ENCODE measurements around the gene CD2BP2. TPM values are rescaled to one million over a fixed set of nuclear protein-coding genes. Genes with fewer than 3 reads are reported as not detected.
"Not testable (repeated sequence)": the region's sequence is repeated elsewhere in the genome, so short reads cannot be mapped to it uniquely, and the experiment has no call there.

The CD2BP2 gene
- total and polyA plus RNA-seq, 8 donors, result 24.8 to 36.5 (median 30.7) TPM

DNA sequence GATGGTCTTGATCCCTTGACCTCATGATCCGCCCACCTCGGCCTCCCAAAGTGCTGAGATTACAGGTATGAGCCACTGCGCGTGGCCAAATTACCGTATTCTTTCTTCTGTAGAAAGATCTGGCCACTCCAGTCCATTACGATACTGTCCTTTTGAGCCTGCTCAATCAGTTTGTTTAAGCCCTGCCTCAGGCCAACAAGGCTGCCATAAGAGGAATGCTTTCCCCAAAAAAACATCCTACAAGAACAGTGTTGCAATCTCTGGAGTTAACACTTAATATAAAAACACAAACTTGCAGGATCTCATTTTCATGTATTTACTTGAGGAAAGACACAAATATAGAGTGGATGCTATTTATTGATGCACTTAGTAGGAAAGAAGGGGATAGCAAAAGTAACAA, 30.9 kb downstream of the CD2BP2 start:
- FAIRE-seq; H3K27me3 ChIP-seq; H3K36me3 ChIP-seq; H3K4me1 ChIP-seq; intact Hi-C loops (cut with DNase I); H3K27ac ChIP-seq; H3K9me3 ChIP-seq; DNase-seq; H3K4me3 ChIP-seq; ATAC-seq: not testable (repeated sequence)
- WGBS, 2 donors, result 89 to 96% methylated on average over 6 of the region's 6 CpGs

DNA sequence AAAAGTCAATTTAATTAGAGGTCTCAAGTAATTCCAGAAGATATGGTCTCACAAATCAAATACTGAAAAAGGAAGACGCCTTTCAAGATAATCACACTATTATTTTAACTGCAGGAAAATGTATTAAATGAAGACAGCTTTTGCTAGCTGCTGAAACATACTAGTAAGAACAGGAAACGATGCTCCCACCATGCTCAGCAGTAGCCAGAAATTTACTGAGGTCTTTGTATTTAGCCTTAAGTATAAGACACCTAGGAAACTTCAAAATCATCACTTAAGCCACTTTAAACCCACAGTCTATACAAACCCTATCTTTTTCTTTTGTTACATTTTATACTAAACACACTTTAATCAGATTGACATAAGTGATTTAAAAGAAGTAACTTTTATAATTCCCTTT, 36.5 kb downstream of the CD2BP2 start:
- H3K4me3 ChIP-seq; H3K36me3 ChIP-seq; ATAC-seq; DNase-seq; H3K27ac ChIP-seq; intact Hi-C loops (cut with DNase I); H3K27me3 ChIP-seq; H3K9me3 ChIP-seq; FAIRE-seq; H3K4me1 ChIP-seq: not testable (repeated sequence)
- 77 to 85% methylated on average over 2 of the region's 2 CpGs for WGBS, 2 donors

DNA sequence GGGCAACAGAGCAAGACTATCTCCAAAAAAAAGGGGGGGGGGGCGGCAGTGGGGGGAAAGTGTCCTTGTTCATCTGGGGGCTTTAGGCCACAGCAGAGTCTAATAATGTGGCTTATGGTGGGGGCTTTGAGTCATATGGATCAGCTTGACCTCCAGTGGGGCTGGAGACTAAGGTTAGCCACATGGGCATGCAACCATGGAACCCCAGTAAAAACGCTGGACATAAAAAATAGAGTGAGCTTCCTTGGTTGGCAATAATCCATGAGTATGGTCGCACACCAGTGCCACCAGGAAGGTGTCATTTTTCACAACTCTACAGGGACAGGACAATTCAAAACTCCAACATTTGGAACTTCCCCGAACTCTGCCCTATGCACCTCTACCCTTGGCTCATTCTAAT, 44.2 kb downstream of the CD2BP2 start:
- H3K4me1 ChIP-seq; intact Hi-C loops (cut with DNase I); FAIRE-seq; H3K27me3 ChIP-seq; DNase-seq; ATAC-seq; H3K27ac ChIP-seq; H3K9me3 ChIP-seq; H3K4me3 ChIP-seq; H3K36me3 ChIP-seq: not testable (repeated sequence)
- WGBS, 2 donors, result 79% methylated on average over 2 to 3 of the region's 4 CpGs

DNA sequence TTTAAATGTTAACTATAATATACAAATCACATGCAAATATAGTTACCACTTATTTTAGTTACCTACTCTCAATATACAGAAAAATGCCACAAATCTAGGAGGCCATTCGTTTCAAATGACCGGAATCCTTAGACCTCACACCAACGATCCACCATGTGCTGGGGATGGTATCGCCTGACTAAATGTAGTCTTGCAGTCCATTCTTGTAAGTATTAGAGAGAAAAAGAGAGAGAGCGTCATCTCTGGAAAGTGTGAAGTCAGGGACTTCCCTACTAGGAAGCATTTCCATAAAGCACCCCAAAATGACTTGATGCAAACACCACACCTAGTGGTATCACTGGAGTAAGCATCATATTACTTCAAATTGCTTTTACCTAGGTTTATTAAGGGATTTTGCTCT, 45.9 kb downstream of the CD2BP2 start:
- FAIRE-seq; H3K27ac ChIP-seq; intact Hi-C loops (cut with DNase I); H3K36me3 ChIP-seq; H3K27me3 ChIP-seq; ATAC-seq; H3K9me3 ChIP-seq; DNase-seq; H3K4me3 ChIP-seq; H3K4me1 ChIP-seq: not testable (repeated sequence)
- 94% methylated on average over 5 of the region's 5 CpGs for WGBS, 2 donors

Other genes starting within 250 kb of the CD2BP2 start
- 1 to 10 TPM in 4 of 6 donors, under 1 TPM in 2; 0.41 to 3.5 (median 1.3) TPM for gene GDPD3, start 241.8 kb downstream of the CD2BP2 start, total RNA-seq
- 1 to 10 TPM; 3.6 to 7.4 TPM for gene GDPD3, start 241.8 kb downstream of the CD2BP2 start, polyA plus RNA-seq
- 10 to 100 TPM; 19.8 to 34.1 (median 22.8) TPM for gene MAPK3, start 232.1 kb downstream of the CD2BP2 start, total RNA-seq
- gene MAPK3, start 232.1 kb downstream of the CD2BP2 start, polyA plus RNA-seq, result 10 to 100 TPM; 24.4 to 38.2 TPM
- 10 to 100 TPM in 3 of 6 donors, 1 to 10 TPM in 3; 2.1 to 26.4 (median 9.7) TPM for gene CORO1A, start 171.7 kb downstream of the CD2BP2 start, total RNA-seq
- 10 to 100 TPM; 12.2 to 14.9 TPM for gene CORO1A, start 171.7 kb downstream of the CD2BP2 start, polyA plus RNA-seq
- gene BOLA2B, start 161.6 kb downstream of the CD2BP2 start, total RNA-seq, result 10 to 100 TPM; 17.3 to 39.1 (median 30.6) TPM
- gene BOLA2B, start 161.6 kb downstream of the CD2BP2 start, polyA plus RNA-seq, result 100 to 1,000 TPM in 1 of 2 donors, 10 to 100 TPM in 1; 77.2 to 138 TPM
- gene SLX1A, start 161.4 kb downstream of the CD2BP2 start, total RNA-seq, result 10 to 100 TPM in 4 of 6 donors, 1 to 10 TPM in 2; 9.0 to 25.0 (median 14.0) TPM
- 10 to 100 TPM; 61.8 to 63.8 TPM for gene SLX1A, start 161.4 kb downstream of the CD2BP2 start, polyA plus RNA-seq
- 10 to 100 TPM in 1 of 6 donors, 1 to 10 TPM in 5; 1.0 to 14.7 (median 4.8) TPM for gene SULT1A3, start 156.1 kb downstream of the CD2BP2 start, total RNA-seq
- gene SULT1A3, start 156.1 kb downstream of the CD2BP2 start, polyA plus RNA-seq, result 100 to 1,000 TPM in 1 of 2 donors, 10 to 100 TPM in 1; 64.5 to 106 TPM
- 10 to 100 TPM in 1 of 6 donors, 1 to 10 TPM in 4, under 1 TPM in 1; 0.70 to 14.4 (median 5.3) TPM for gene NPIPB13, start 106.8 kb downstream of the CD2BP2 start, total RNA-seq
- 1 to 10 TPM; 6.9 to 10.0 TPM for gene NPIPB13, start 106.8 kb downstream of the CD2BP2 start, polyA plus RNA-seq
- 10 to 100 TPM; 14.5 to 23.3 (median 15.2) TPM for gene TBC1D10B, start 15.2 kb upstream of the CD2BP2 start, total RNA-seq
- 10 to 100 TPM; 26.9 to 28.2 TPM for gene TBC1D10B, start 15.2 kb upstream of the CD2BP2 start, polyA plus RNA-seq
- gene MYL11, start 19.5 kb upstream of the CD2BP2 start, total RNA-seq, result under 1 TPM in 3 of 6 donors, not detected in 3; 0.24 to 0.84 (median 0.38) TPM
- gene MYL11, start 19.5 kb upstream of the CD2BP2 start, polyA plus RNA-seq, result under 1 TPM; 0.30 to 0.31 TPM
- gene SEPTIN1, start 27.3 kb upstream of the CD2BP2 start, total RNA-seq, result 1 to 10 TPM in 5 of 6 donors, under 1 TPM in 1; 0.63 to 1.8 (median 1.2) TPM
- 1 to 10 TPM; 2.1 to 3.3 TPM for gene SEPTIN1, start 27.3 kb upstream of the CD2BP2 start, polyA plus RNA-seq
- 1 to 10 TPM; 4.0 to 6.5 (median 4.6) TPM for gene ZNF48, start 40.1 kb upstream of the CD2BP2 start, total RNA-seq
- gene ZNF48, start 40.1 kb upstream of the CD2BP2 start, polyA plus RNA-seq, result 1 to 10 TPM; 3.1 to 5.0 TPM
- 1 to 10 TPM; 1.5 to 5.0 (median 3.1) TPM for gene ZNF771, start 52.3 kb upstream of the CD2BP2 start, total RNA-seq
- gene ZNF771, start 52.3 kb upstream of the CD2BP2 start, polyA plus RNA-seq, result 1 to 10 TPM; 3.0 to 3.8 TPM
- 10 to 100 TPM; 12.2 to 20.7 (median 16.6) TPM for gene DCTPP1, start 74.7 kb upstream of the CD2BP2 start, total RNA-seq
- 10 to 100 TPM; 12.2 to 16.9 TPM for gene DCTPP1, start 74.7 kb upstream of the CD2BP2 start, polyA plus RNA-seq
- gene SEPHS2, start 90.6 kb upstream of the CD2BP2 start, total RNA-seq, result 10 to 100 TPM; 17.5 to 35.4 (median 25.4) TPM
- 10 to 100 TPM; 14.8 to 30.3 TPM for gene SEPHS2, start 90.6 kb upstream of the CD2BP2 start, polyA plus RNA-seq
- gene ITGAL, start 117.4 kb upstream of the CD2BP2 start, total RNA-seq, result 1 to 10 TPM; 1.1 to 9.1 (median 3.1) TPM
- 1 to 10 TPM in 1 of 2 donors, under 1 TPM in 1; 0.54 to 1.0 TPM for gene ITGAL, start 117.4 kb upstream of the CD2BP2 start, polyA plus RNA-seq
- gene ZNF768, start 171.3 kb upstream of the CD2BP2 start, total RNA-seq, result 10 to 100 TPM; 11.7 to 21.3 (median 13.5) TPM
- gene ZNF768, start 171.3 kb upstream of the CD2BP2 start, polyA plus RNA-seq, result 10 to 100 TPM; 26.7 to 31.4 TPM
- 1 to 10 TPM; 2.7 to 6.0 (median 4.5) TPM for gene ZNF747, start 179.6 kb upstream of the CD2BP2 start, total RNA-seq
- gene ZNF747, start 179.6 kb upstream of the CD2BP2 start, polyA plus RNA-seq, result 1 to 10 TPM; 5.5 to 6.9 TPM
- gene ZNF764, start 203.1 kb upstream of the CD2BP2 start, total RNA-seq, result 1 to 10 TPM; 3.1 to 5.6 (median 4.0) TPM
- gene ZNF764, start 203.1 kb upstream of the CD2BP2 start, polyA plus RNA-seq, result 1 to 10 TPM; 4.8 to 5.4 TPM
- gene ZNF688, start 216.4 kb upstream of the CD2BP2 start, total RNA-seq, result 10 to 100 TPM in 2 of 6 donors, 1 to 10 TPM in 4; 7.6 to 11.3 (median 9.6) TPM
- 10 to 100 TPM; 24.3 to 26.4 TPM for gene ZNF688, start 216.4 kb upstream of the CD2BP2 start, polyA plus RNA-seq
- gene ZNF785, start 230.4 kb upstream of the CD2BP2 start, total RNA-seq, result 10 to 100 TPM in 1 of 6 donors, 1 to 10 TPM in 5; 7.1 to 12.1 (median 8.1) TPM
- 1 to 10 TPM; 6.3 to 8.4 TPM for gene ZNF785, start 230.4 kb upstream of the CD2BP2 start, polyA plus RNA-seq